ENCODE measurements around the gene PEBP1. TPM values are rescaled to one million over a fixed set of nuclear protein-coding genes. Genes with fewer than 3 reads are reported as not detected.

Gene PEBP1
- total and polyA plus RNA-seq, 2 of the 4 experiments (the other 2 are of a cell fraction), result 129 to 161 TPM

DNA sequence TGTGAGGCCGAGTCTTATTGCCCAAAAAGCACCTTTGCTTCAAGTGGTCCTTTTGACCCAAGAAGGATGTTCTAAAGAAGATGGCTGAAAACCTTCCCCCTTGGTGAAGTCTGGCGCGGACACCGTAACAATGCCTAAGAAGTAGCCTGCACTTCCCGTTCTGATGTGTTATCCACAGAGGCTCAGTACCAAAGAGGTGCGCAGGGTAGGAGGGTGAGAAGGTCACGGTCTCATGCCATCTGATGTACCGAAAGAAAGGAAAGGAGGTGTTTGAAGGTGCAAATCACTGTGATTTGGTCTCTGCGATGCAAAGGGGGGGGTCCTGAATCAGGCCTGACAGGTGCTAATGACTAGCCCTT lies 9.9 kb downstream of the PEBP1 start:
- Histone ChIP-seq H2BK20ac (ENCODE audit: low read depth, low read length) (no peak overlapping the region), H4K20me1 (ENCODE audit: insufficient read depth, low read length) (no peaks in the 10 kb centered on the region), H4K8ac (ENCODE audit: low read depth in 2 of 2, low read length in 2 of 2) (no peak overlapping the region), H3K4me2 (ENCODE audit: low read depth, low read length) (no peak overlapping the region), H3K9me3 (ENCODE audit: control insufficient read depth, insufficient read depth, low read length) (no peaks in the 10 kb centered on the region), H2BK5ac (ENCODE audit: low read depth, low read length, poor library complexity, severe bottlenecking) (no peak overlapping the region), H3K36me3 (ENCODE audit: control insufficient read depth, insufficient read depth, low read length) (peaks cover 42% of the 10 kb centered on the region), H3K14ac (replicated peaks; ENCODE audit: low read depth, low read length) (no peak overlapping the region), H2AK9ac (replicated peaks; ENCODE audit: low read depth, low read length, poor library complexity) (no peak overlapping the region), H3K27me3 (ENCODE audit: control insufficient read depth, insufficient read depth, low read length) (no peaks in the 10 kb centered on the region), H3K4me1 (ENCODE audit: control insufficient read depth, insufficient read depth, low read length) (no peaks in the 10 kb centered on the region), H3K18ac (ENCODE audit: low read depth, low read length) (no peak overlapping the region), H3K9ac (ENCODE audit: low read depth, low read length) (no peak overlapping the region), H3K27ac (ENCODE audit: insufficient read depth, low read length) (no peak overlapping the region), H3K4me3 (ENCODE audit: insufficient read depth, low read depth, low read length) (no peak overlapping the region), H3K9me1 (ENCODE audit: insufficient read depth, low read length) (no peaks in the 10 kb centered on the region), H3K4ac (ENCODE audit: low read depth, low read length) (no peak overlapping the region), H2BK120ac (ENCODE audit: low read depth, low read length) (no peak overlapping the region), H2BK15ac (ENCODE audit: low read depth, low read length) (no peak overlapping the region), H2AK5ac (ENCODE audit: low read depth, low read length) (no peak overlapping the region), H3K23ac (ENCODE audit: low read depth, low read length) (no peak overlapping the region), H3K56ac (ENCODE audit: extremely low read depth, insufficient read depth, low read length) (no peak overlapping the region), H4K91ac (ENCODE audit: insufficient read depth, low read depth, low read length) (no peak overlapping the region), H4K5ac (ENCODE audit: low read depth, low read length) (no peak overlapping the region), H3K79me1 (ENCODE audit: low read depth in 1 of 2, low read length in 2 of 2) (peaks cover 4 to 11% of the 10 kb centered on the region in 2 experiments; a peak in 3 of 4 replicates), H2AFZ (replicated peaks; ENCODE audit: low read length, poor library complexity) (no peak overlapping the region)
- WGBS, 2 experiments (ENCODE audit: extremely low coverage in 2 of 2, insufficient read length in 1 of 2), result 86% methylated on average over 1 of the region's 9 CpGs; no CpG with 5 or more reads in 1 of the 2 experiments
- ATAC-seq (ENCODE audit: low read depth), result no peak
- ChIA-PET POLR2A (ENCODE audit: unreplicated experiment) (no interaction called here), CTCF (no interaction called here)
- no TSS peak for BruUV-seq (replicated peaks)
- dilution Hi-C loops (cut with HindIII; ENCODE audit: low sequenced_read_pairs, unreplicated experiment), result no loop called here
- TF ChIP-seq, protein P1, sequence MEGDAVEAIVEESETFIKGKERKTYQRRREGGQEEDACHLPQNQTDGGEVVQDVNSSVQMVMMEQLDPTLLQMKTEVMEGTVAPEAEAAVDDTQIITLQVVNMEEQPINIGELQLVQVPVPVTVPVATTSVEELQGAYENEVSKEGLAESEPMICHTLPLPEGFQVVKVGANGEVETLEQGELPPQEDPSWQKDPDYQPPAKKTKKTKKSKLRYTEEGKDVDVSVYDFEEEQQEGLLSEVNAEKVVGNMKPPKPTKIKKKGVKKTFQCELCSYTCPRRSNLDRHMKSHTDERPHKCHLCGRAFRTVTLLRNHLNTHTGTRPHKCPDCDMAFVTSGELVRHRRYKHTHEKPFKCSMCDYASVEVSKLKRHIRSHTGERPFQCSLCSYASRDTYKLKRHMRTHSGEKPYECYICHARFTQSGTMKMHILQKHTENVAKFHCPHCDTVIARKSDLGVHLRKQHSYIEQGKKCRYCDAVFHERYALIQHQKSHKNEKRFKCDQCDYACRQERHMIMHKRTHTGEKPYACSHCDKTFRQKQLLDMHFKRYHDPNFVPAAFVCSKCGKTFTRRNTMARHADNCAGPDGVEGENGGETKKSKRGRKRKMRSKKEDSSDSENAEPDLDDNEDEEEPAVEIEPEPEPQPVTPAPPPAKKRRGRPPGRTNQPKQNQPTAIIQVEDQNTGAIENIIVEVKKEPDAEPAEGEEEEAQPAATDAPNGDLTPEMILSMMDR (conservative IDR thresholded peaks at IDR 0.05; ENCODE audit: low read depth, low read length), result no peak
- TF ChIP-seq RFX5 (IDR thresholded peaks at IDR 0.05; ENCODE audit: low read depth, low read length) (no peak), SMC3 (IDR thresholded peaks at IDR 0.05; ENCODE audit: low read depth, low read length) (no peak), MAFK (IDR thresholded peaks at IDR 0.05; ENCODE audit: low read depth, low read length) (no peak), POLR2A (IDR thresholded peaks at IDR 0.05; ENCODE audit: low read depth, low read length) (no peak), RCOR1 (IDR thresholded peaks at IDR 0.05; ENCODE audit: insufficient replicate concordance, low read length) (no peak), BHLHE40 (IDR thresholded peaks at IDR 0.05; ENCODE audit: low read depth, low read length) (no peak), NFE2L2 (IDR thresholded peaks at IDR 0.05; ENCODE audit: low read depth, low read length) (no peak), MAZ (IDR thresholded peaks at IDR 0.05; ENCODE audit: borderline replicate concordance, low read depth, low read length) (no peak), FOS (IDR thresholded peaks at IDR 0.05; ENCODE audit: low read depth, low read length) (no peak), MXI1 (IDR thresholded peaks at IDR 0.05; ENCODE audit: borderline replicate concordance, low read depth, low read length) (no peak), CHD1 (IDR thresholded peaks at IDR 0.05; ENCODE audit: low read depth, low read length) (no peak), RAD21 (IDR thresholded peaks at IDR 0.05; ENCODE audit: low read length) (no peak), CEBPB (IDR thresholded peaks at IDR 0.05; ENCODE audit: low read depth, low read length) (no peak)
- TF ChIP-seq, protein P2, sequence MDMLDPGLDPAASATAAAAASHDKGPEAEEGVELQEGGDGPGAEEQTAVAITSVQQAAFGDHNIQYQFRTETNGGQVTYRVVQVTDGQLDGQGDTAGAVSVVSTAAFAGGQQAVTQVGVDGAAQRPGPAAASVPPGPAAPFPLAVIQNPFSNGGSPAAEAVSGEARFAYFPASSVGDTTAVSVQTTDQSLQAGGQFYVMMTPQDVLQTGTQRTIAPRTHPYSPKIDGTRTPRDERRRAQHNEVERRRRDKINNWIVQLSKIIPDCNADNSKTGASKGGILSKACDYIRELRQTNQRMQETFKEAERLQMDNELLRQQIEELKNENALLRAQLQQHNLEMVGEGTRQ (IDR thresholded peaks at IDR 0.05; ENCODE audit: low read depth, low read length), result no peak
- TF ChIP-seq, protein P3, sequence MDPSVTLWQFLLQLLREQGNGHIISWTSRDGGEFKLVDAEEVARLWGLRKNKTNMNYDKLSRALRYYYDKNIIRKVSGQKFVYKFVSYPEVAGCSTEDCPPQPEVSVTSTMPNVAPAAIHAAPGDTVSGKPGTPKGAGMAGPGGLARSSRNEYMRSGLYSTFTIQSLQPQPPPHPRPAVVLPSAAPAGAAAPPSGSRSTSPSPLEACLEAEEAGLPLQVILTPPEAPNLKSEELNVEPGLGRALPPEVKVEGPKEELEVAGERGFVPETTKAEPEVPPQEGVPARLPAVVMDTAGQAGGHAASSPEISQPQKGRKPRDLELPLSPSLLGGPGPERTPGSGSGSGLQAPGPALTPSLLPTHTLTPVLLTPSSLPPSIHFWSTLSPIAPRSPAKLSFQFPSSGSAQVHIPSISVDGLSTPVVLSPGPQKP (IDR thresholded peaks at IDR 0.05; ENCODE audit: borderline replicate concordance, low read depth, low read length), result no peak
- in situ Hi-C loops (cut with MboI; ENCODE audit: low sequenced_read_pairs), result loop anchor here (25.0 kb wide), 1 partner anchor 283 kb away; no protein-coding TSS in a partner anchor
- intact Hi-C loops (cut with micrococcal nuclease), result no loop called here
- no peak for DNase-seq

Data from IMR-90 (cell line).